Vagina (tissue), 2 donors: ENCODE data around the gene DCHS1. TPM values are rescaled to one million over a fixed set of nuclear protein-coding genes. Genes with fewer than 3 reads are reported as not detected.

ENCODE experiments used
- DNase-seq, 2 donors: peaks; one replicate each; pipeline ENCODE4 v3.0.0-alpha.2; 2017; ENCODE audit errors: extremely low spot score in 2 of 2
- H3K27ac ChIP-seq: fragments of 200-600 bp; sonication (generic); one replicate; pipeline ENCODE4 v1.5.1; 2019
- H3K27me3 ChIP-seq: fragments of 200-600 bp; sonication (generic); one replicate; pipeline ENCODE4 v1.5.1; 2019
- H3K36me3 ChIP-seq, 2 donors: fragments of 200-600 bp; sonication (generic); one replicate each; pipeline ENCODE4 v1.5.1; 2017 to 2019
- H3K4me1 ChIP-seq: fragments of 200-600 bp; sonication (generic); one replicate; pipeline ENCODE4 v1.5.1; 2019
- H3K4me3 ChIP-seq, 2 donors: fragments of 200-600 bp; sonication (generic); 1 replicate in 1 of 2; 2 replicates in 1 of 2; pipeline ENCODE4 v1.5.1; 2016 to 2019
- H3K9me3 ChIP-seq: fragments of 200-600 bp; sonication (generic); one replicate; pipeline ENCODE4 v1.5.1; 2019
- POLR2A ChIP-seq, 2 donors: fragments of 450-650 bp; IDR thresholded peaks; one replicate each; pipeline ENCODE4 v1.6.1; 2017; ENCODE audit warnings: antibody characterized with exemption in 2 of 2, mild to moderate bottlenecking in 2 of 2, moderate library complexity in 2 of 2
- POLR2AphosphoS5 ChIP-seq, 2 donors: sonication (generic); formaldehyde crosslinking; IDR thresholded peaks; one replicate each; pipeline ENCODE4 v1.9.0; 2017; ENCODE audit warnings: antibody characterized with exemption in 2 of 2, mild to moderate bottlenecking in 2 of 2, low read depth in 1 of 2; ENCODE audit not compliant: insufficient read depth in 1 of 2
- intact Hi-C: fragments of 100-400 bp; cut with DNase I; formaldehyde crosslinking; loops from one replicate; pipeline ENCODE4 v1.15.1; 2023
- total RNA-seq: library from RNA; depleted of rRNA; stranded (reverse); fragments of >200 nt; gene quantifications from one replicate; pipeline ENCODE4 v1.2.3, GENCODE V29; 2016
- TF ChIP-seq, protein P1 (sequence below), 3 experiments: fragments of 450-650 bp in 2 of 3; fragments of 200-600 bp in 1 of 3; sonication (generic) in 1 of 3; IDR thresholded peaks; one replicate each; pipeline ENCODE4 v1.5.1; 2017 to 2019; ENCODE audit warnings: antibody characterized with exemption in 3 of 3, mild to moderate bottlenecking in 2 of 3, moderate library complexity in 2 of 3

The DCHS1 gene
- total RNA-seq, 1 donor from 2014 or later = 28.7 TPM

DNA sequence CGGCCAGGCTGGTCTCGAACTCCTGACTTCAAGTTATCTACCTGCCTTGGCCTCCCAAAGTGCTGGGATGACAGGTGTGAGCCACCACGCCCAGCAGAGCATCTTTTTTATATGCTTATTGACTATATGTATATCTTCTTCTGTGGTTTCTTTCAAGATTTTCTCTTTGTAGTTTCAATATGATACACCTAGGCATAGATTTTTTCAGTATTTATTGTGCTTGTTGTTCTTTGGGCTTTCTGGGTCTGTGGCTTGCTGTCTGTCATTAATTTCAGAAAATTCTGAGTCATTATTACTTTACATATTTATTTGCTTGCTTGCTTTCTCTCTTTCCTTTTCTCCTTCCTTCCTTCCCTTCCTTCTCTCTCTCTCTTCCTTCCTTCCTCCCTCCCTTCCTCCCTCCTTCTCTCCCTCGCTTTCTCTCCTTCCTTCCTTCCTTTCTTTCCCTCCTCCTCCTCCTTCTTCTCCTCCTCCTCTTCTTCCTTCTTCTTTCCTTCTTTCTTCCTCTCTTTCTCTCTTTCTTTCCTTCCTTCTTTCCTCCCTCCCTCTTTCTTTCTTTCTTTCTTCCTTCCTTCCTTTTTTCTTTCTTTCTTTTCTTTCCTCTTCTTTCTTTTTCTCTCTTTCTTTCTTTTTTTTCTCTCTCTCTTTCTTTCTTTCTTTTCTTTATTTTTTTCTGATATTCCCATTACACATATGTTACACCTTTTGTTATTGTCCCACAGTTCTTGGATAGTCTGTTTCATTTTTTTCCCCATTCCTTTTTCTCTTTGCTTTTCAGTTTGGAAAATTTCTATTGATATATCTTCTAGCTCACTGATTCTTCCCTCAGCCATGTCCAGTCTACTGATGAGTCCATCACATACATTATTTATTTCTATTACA is 10.9 kb upstream of the DCHS1 start:
- Histone ChIP-seq H3K9me3 (no peaks in the 10 kb centered on the region), H3K36me3 (no peaks in the 10 kb centered on the region), H3K4me3 (no peak overlapping the region), H3K27me3 (no peaks in the 10 kb centered on the region), H3K4me1 (no peaks in the 10 kb centered on the region), H3K27ac (no peak overlapping the region)
- no peak for DNase-seq
- intact Hi-C loops = no loop called here
- TF ChIP-seq, protein P1, sequence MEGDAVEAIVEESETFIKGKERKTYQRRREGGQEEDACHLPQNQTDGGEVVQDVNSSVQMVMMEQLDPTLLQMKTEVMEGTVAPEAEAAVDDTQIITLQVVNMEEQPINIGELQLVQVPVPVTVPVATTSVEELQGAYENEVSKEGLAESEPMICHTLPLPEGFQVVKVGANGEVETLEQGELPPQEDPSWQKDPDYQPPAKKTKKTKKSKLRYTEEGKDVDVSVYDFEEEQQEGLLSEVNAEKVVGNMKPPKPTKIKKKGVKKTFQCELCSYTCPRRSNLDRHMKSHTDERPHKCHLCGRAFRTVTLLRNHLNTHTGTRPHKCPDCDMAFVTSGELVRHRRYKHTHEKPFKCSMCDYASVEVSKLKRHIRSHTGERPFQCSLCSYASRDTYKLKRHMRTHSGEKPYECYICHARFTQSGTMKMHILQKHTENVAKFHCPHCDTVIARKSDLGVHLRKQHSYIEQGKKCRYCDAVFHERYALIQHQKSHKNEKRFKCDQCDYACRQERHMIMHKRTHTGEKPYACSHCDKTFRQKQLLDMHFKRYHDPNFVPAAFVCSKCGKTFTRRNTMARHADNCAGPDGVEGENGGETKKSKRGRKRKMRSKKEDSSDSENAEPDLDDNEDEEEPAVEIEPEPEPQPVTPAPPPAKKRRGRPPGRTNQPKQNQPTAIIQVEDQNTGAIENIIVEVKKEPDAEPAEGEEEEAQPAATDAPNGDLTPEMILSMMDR (IDR thresholded peaks at IDR 0.05) = no peak

- no peak for TF ChIP-seq POLR2A (IDR thresholded peaks at IDR 0.05)
- no peak for TF ChIP-seq POLR2AphosphoS5 (IDR thresholded peaks at IDR 0.05; ENCODE audit: insufficient read depth in 1 of 2, low read depth in 1 of 2)
- TF ChIP-seq, protein P1 (IDR thresholded peaks at IDR 0.05) = no peak
- H3K4me1 ChIP-seq = no peaks in the 10 kb centered on the region
- no peak overlapping the region for H3K4me3 ChIP-seq
- no peak overlapping the region for H3K27ac ChIP-seq
- no peak for DNase-seq
- H3K9me3 ChIP-seq = no peaks in the 10 kb centered on the region
- intact Hi-C loops = no loop called here
- no peaks in the 10 kb centered on the region for H3K27me3 ChIP-seq
- no peaks in the 10 kb centered on the region for H3K36me3 ChIP-seq
Measured at GRCh38 chr11:6664551-6664950, 8.9 kb upstream of the DCHS1 start.

DNA sequence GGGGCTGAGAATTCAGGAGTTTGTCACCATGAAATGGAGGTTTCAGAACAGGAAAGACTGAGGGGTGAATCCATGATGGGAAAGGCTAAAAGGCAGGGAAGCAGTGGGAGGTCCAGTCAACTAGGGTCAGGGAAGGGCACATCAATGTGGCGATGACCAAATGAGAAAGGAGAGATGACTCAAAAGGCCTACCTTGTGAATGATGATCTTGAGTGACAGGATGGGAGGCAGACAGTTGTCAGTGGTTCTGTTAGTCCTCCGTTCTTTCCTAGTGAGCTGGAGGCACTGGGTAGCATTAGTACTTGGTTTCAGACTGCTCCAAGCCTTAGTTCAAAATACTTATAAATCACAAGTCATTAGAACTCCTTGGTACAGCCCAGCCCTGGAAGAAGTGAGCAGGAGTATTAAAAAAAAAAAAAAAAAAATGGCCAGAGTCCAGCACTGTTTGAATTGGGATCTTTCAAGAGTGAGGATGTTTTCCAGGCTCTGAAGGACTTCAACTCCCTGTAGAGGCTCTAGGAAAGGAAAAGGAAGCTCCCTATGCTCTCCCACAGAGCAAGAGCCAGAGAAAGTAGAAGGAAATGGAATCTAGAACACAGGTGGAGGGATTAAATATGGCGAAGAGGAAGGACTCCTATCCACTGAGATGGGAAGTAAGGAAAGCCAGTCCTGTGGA is 8.3 kb upstream of the DCHS1 start:
- Histone ChIP-seq H3K9me3 (no peaks in the 10 kb centered on the region), H3K36me3 (no peaks in the 10 kb centered on the region), H3K4me1 (no peaks in the 10 kb centered on the region), H3K27ac (no peak overlapping the region), H3K4me3 (no peak overlapping the region), H3K27me3 (no peaks in the 10 kb centered on the region)
- intact Hi-C loops = no loop called here
- TF ChIP-seq, protein P1 (IDR thresholded peaks at IDR 0.05) = no peak
- TF ChIP-seq POLR2AphosphoS5 (IDR thresholded peaks at IDR 0.05; ENCODE audit: insufficient read depth in 1 of 2, low read depth in 1 of 2) (no peak), POLR2A (IDR thresholded peaks at IDR 0.05) (no peak)
- DNase-seq = no peak

GRCh38 chr11:6660712-6661111 is 5.1 kb upstream of the DCHS1 start:
- Histone ChIP-seq H3K27ac (no peak overlapping the region), H3K27me3 (no peaks in the 10 kb centered on the region), H3K9me3 (no peaks in the 10 kb centered on the region), H3K4me3 (no peak overlapping the region), H3K36me3 (no peaks in the 10 kb centered on the region), H3K4me1 (no peaks in the 10 kb centered on the region)
- TF ChIP-seq POLR2A (IDR thresholded peaks at IDR 0.05) (no peak), POLR2AphosphoS5 (IDR thresholded peaks at IDR 0.05; ENCODE audit: insufficient read depth in 1 of 2, low read depth in 1 of 2) (no peak)
- TF ChIP-seq, protein P1 (IDR thresholded peaks at IDR 0.05) = no peak
- intact Hi-C loops = no loop called here
- DNase-seq = no peak

GRCh38 chr11:6658647-6659046 is 3.0 kb upstream of the DCHS1 start:
- no peaks in the 10 kb centered on the region for H3K9me3 ChIP-seq
- H3K27ac ChIP-seq = no peak overlapping the region
- no peak for TF ChIP-seq POLR2AphosphoS5 (IDR thresholded peaks at IDR 0.05; ENCODE audit: insufficient read depth in 1 of 2, low read depth in 1 of 2)
- no peak for TF ChIP-seq POLR2A (IDR thresholded peaks at IDR 0.05)
- TF ChIP-seq, protein P1 (IDR thresholded peaks at IDR 0.05) = no peak
- intact Hi-C loops = loop anchor here (10.0 kb wide), 1 partner anchor 54 kb away; the partner anchor contains the start of genes ILK and RRP8
- peak in 1 of 2 donors; percentile 64 for DNase-seq
- H3K36me3 ChIP-seq = no peaks in the 10 kb centered on the region
- H3K27me3 ChIP-seq = no peaks in the 10 kb centered on the region
- no peak overlapping the region for H3K4me3 ChIP-seq
- peaks cover 17% of the 10 kb centered on the region for H3K4me1 ChIP-seq
